GM18505 (cell line): ENCODE results near the gene TP73.

ENCODE experiments used
- ATAC-seq: cut with Tn5 transposase; IDR thresholded peaks from one replicate; pipeline ENCODE4 v1.9.1; 2021; ENCODE audit not compliant: unreplicated experiment
- POLR2A ChIP-seq: IDR thresholded peaks from 4 replicates; pipeline ENCODE4 v1.6.1; 2011; ENCODE audit warnings: borderline replicate concordance; ENCODE audit not compliant: insufficient read depth, insufficient read length; ENCODE audit errors: extremely low read depth

TP73 gene

GRCh38 chr1:3645666-3646355, 6.5 kb upstream of the TP73 start:
- ATAC-seq: no peak
- TF ChIP-seq POLR2A: no peak

- no peak for TF ChIP-seq POLR2A
Observed at GRCh38 chr1:3646596-3646995, 5.7 kb upstream of the TP73 start.

GRCh38 chr1:3649342-3650247, 2.7 kb upstream of the TP73 start, which contains the start of gene WRAP73:
WRAP73 (minus strand) TSS chr1:3650103; CDS start chr1:3649999, 104 bp downstream.
- peak; percentile 81 for TF ChIP-seq POLR2A
- ATAC-seq: peak; percentile 73

More at GRCh38 chr1:3646596-3646995, 5.7 kb upstream of the TP73 start:
- no peak for ATAC-seq

GRCh38 chr1:3650248-3651025, 1.9 kb upstream of the TP73 start:
- no peak for ATAC-seq
- no peak for TF ChIP-seq POLR2A

- ATAC-seq: no peak
- no peak for TF ChIP-seq POLR2A
Observed at GRCh38 chr1:3651026-3651929, 1.0 kb upstream of the TP73 start.

- no peak for ATAC-seq
- TF ChIP-seq POLR2A: no peak
Observed at GRCh38 chr1:3652548-3653285, 401 bp downstream of the TP73 start.

GRCh38 chr1:3653286-3653618, 936 bp downstream of the TP73 start:
- no peak for TF ChIP-seq POLR2A
- no peak for ATAC-seq

- TF ChIP-seq POLR2A: no peak
- no peak for ATAC-seq
Observed at GRCh38 chr1:3654549-3655281, 2.4 kb downstream of the TP73 start.

GRCh38 chr1:3656450-3657095, 4.3 kb downstream of the TP73 start:
- TF ChIP-seq POLR2A: no peak
- peak; percentile 59 for ATAC-seq

- no peak for ATAC-seq
- TF ChIP-seq POLR2A: no peak
Observed at GRCh38 chr1:3657096-3657475, 4.8 kb downstream of the TP73 start.
